ENCODE data around the gene ELL2.

Gene ELL2

GRCh38 chr5:95953021-95953702, 8.5 kb downstream of the ELL2 start:
- no peak for DNase-seq

- DNase-seq = no peak
Observed at GRCh38 chr5:95951916-95952315, 9.7 kb downstream of the ELL2 start.

GRCh38 chr5:95949810-95950209, 11.8 kb downstream of the ELL2 start:
- DNase-seq = no peak

GRCh38 chr5:95948631-95949030, 13.0 kb downstream of the ELL2 start:
- DNase-seq = no peak

- no peak for DNase-seq
Observed at GRCh38 chr5:95946451-95946850, 15.2 kb downstream of the ELL2 start.

GRCh38 chr5:95942968-95943367, 18.7 kb downstream of the ELL2 start:
- no peak for DNase-seq

- DNase-seq = no peak
Observed at GRCh38 chr5:95942414-95942813, 19.2 kb downstream of the ELL2 start.

GRCh38 chr5:95941756-95942155, 19.9 kb downstream of the ELL2 start:
- DNase-seq = no peak

- no peak for DNase-seq
Observed at GRCh38 chr5:95940758-95941682, 20.6 kb downstream of the ELL2 start.

GRCh38 chr5:95939465-95939864, 22.2 kb downstream of the ELL2 start:
- no peak for DNase-seq

GRCh38 chr5:95938766-95939165, 22.9 kb downstream of the ELL2 start:
- no peak for DNase-seq

- DNase-seq = no peak
Observed at GRCh38 chr5:95938347-95938746, 23.3 kb downstream of the ELL2 start.

- DNase-seq = no peak
Observed at GRCh38 chr5:95937607-95938152, 24.0 kb downstream of the ELL2 start.

- DNase-seq = no peak
Observed at GRCh38 chr5:95936812-95937397, 24.7 kb downstream of the ELL2 start.

GRCh38 chr5:95935553-95936100, 26.0 kb downstream of the ELL2 start:
- DNase-seq = no peak

GRCh38 chr5:95934207-95934804, 27.3 kb downstream of the ELL2 start:
- DNase-seq = peak; percentile 17

GRCh38 chr5:95932941-95933340, 28.7 kb downstream of the ELL2 start:
- no peak for DNase-seq

GRCh38 chr5:95931079-95931833, 30.4 kb downstream of the ELL2 start:
- peak; percentile 24 for DNase-seq

GRCh38 chr5:95930141-95930930, 31.3 kb downstream of the ELL2 start:
- no peak for DNase-seq

GRCh38 chr5:95928724-95929253, 32.9 kb downstream of the ELL2 start:
- no peak for DNase-seq
